Measurements from ENCODE around the gene NPTX1.

The NPTX1 gene

DNA sequence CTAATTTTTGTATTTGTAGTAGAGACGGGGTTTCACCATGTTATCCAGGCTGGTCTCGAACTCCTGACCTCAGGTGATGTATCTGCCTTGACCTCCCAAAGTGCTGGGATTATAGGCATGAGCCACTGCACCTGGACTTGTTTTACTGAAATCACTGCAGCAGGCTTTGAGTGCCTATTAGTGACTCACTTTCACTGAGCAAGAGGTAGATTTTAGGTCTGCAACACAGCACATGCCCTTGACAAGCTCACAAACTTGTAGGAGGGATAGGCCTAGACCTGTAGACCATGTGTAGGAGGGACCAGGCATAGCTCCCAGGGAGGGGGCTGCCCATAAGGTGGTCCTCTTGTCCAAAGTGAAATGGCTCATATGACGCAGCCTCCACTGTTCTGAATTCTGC, 41.2 kb upstream of the NPTX1 start:
- no peak overlapping the region for H3K9ac ChIP-seq (ENCODE audit: insufficient read length, low read depth)
- no peak for TF ChIP-seq YY1 (IDR thresholded peaks at IDR 0.05; ENCODE audit: insufficient read depth, insufficient read length)
- no peak for TF ChIP-seq SUZ12 (IDR thresholded peaks at IDR 0.05; ENCODE audit: extremely low read depth, insufficient read depth, insufficient read length)
- TF ChIP-seq ZNF274 (IDR thresholded peaks at IDR 0.05; ENCODE audit: low read depth, low read length), result no peak
- no peak overlapping the region for H3K4me3 ChIP-seq (ENCODE audit: insufficient read length, low read depth)
- H3K9me3 ChIP-seq (ENCODE audit: insufficient read depth, low read length), result no peaks in the 10 kb centered on the region
- no peaks in the 10 kb centered on the region for H3K27me3 ChIP-seq (ENCODE audit: insufficient read depth, insufficient read length)
- DNase-seq (ENCODE audit: low read depth, low spot score), result no peak
- no peaks in the 10 kb centered on the region for H3K36me3 ChIP-seq (ENCODE audit: insufficient read depth, insufficient read length, low read length)
- peaks cover 4% of the 10 kb centered on the region for H3K4me1 ChIP-seq (ENCODE audit: insufficient read depth, insufficient read length)

DNA sequence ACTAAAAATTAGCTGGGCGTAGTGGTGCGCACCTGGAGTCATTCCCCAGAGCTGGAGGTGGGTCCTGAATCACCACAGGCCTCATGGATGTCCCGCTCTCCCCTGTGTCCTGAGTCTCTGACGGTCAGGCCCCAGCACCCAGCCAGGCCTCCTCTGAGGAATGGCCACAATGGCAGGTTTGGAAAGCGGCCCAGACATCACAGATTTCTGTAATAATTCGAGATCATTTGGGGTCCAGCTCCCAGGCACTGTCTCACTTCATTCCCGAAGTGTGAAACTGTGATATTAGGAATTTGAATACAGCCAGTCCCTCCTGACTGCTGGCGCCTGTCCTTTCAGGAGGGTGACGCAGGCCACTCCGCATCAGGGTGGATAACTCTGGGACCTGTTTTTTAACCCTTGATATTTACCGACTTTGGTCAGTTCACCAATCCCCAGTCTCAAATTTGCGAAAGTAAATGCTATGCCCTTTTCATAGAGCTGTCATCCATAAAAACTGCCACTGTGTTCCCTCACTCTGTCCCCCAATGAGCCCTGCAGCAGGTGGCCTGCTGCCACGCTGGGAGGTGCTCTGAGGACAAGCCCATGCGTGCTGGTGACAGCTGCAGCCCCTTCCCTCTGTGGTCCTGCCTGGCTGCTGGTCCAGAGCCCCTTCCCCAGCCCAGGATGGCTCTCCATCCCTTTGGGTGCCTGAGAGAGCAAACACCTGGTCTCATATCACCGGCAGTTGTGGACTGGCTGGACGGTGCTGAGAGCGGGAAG, 39.9 kb upstream of the NPTX1 start:
- H3K9ac ChIP-seq (ENCODE audit: insufficient read length, low read depth), result no peak overlapping the region
- DNase-seq (ENCODE audit: low read depth, low spot score), result no peak
- H3K36me3 ChIP-seq (ENCODE audit: insufficient read depth, insufficient read length, low read length), result no peaks in the 10 kb centered on the region
- H3K27me3 ChIP-seq (ENCODE audit: insufficient read depth, insufficient read length), result no peaks in the 10 kb centered on the region
- no peaks in the 10 kb centered on the region for H3K9me3 ChIP-seq (ENCODE audit: insufficient read depth, low read length)
- H3K4me3 ChIP-seq (ENCODE audit: insufficient read length, low read depth), result no peak overlapping the region
- H3K4me1 ChIP-seq (ENCODE audit: insufficient read depth, insufficient read length), result peaks cover 4% of the 10 kb centered on the region
- TF ChIP-seq ZNF274 (IDR thresholded peaks at IDR 0.05; ENCODE audit: low read depth, low read length) (no peak), YY1 (IDR thresholded peaks at IDR 0.05; ENCODE audit: insufficient read depth, insufficient read length) (no peak), SUZ12 (IDR thresholded peaks at IDR 0.05; ENCODE audit: extremely low read depth, insufficient read depth, insufficient read length) (no peak)

DNA sequence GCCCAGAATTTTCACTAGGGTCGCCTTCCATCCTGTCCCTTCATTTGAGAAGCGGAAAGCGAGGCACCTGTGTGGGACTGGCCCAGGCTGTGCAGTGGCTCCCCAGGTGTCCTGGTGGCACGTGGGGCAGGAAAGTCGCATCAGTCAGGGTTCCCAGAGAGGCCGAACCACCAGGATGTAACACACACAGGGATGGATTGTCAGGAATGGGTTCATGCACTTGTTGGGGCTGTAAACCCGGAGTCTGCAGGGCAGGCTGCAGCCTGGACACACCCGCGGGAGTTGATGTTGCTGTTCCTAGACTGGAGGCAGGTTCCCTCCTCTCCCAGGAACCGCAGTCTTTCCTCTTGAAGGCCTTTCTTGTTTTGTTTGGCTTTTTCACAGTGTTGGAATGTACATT, 37.5 kb upstream of the NPTX1 start:
- DNase-seq (ENCODE audit: low read depth, low spot score), result no peak
- H3K4me1 ChIP-seq (ENCODE audit: insufficient read depth, insufficient read length), result peaks cover 4% of the 10 kb centered on the region

DNA sequence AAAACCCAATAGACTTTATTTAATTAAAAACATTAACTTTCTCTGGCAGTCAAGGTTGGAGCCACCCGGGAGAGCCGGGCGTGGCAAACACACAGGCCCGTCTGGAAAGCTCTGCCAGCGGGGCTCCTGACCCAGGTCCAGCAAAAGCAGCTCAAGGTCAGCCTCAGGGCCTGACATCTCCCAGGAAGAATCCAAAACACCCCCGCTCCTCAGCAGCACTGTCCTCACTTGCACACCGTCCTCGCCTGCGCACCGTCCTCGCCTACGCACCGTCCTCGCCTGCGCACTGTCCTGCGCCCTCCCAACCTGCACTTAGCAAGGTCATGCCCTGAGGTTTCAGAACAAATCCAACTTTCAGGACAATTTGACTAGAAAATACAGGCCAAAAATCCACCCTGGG, 36.8 kb upstream of the NPTX1 start:
- H3K4me1 ChIP-seq (ENCODE audit: insufficient read depth, insufficient read length), result peaks cover 4% of the 10 kb centered on the region
- no peak for DNase-seq (ENCODE audit: low read depth, low spot score)
- no peak overlapping the region for H3K9ac ChIP-seq (ENCODE audit: insufficient read length, low read depth)
- H3K9me3 ChIP-seq (ENCODE audit: insufficient read depth, low read length), result no peaks in the 10 kb centered on the region
- H3K36me3 ChIP-seq (ENCODE audit: insufficient read depth, insufficient read length, low read length), result no peaks in the 10 kb centered on the region
- H3K27me3 ChIP-seq (ENCODE audit: insufficient read depth, insufficient read length), result peaks cover 13% of the 10 kb centered on the region
- H3K4me3 ChIP-seq (ENCODE audit: insufficient read length, low read depth), result no peak overlapping the region
- TF ChIP-seq SUZ12 (IDR thresholded peaks at IDR 0.05; ENCODE audit: extremely low read depth, insufficient read depth, insufficient read length), result no peak
- TF ChIP-seq ZNF274 (IDR thresholded peaks at IDR 0.05; ENCODE audit: low read depth, low read length), result no peak
- no peak for TF ChIP-seq YY1 (IDR thresholded peaks at IDR 0.05; ENCODE audit: insufficient read depth, insufficient read length)

More for the DNA sequence above, 37.5 kb upstream of the NPTX1 start:
- no peak overlapping the region for H3K9ac ChIP-seq (ENCODE audit: insufficient read length, low read depth)
- H3K4me3 ChIP-seq (ENCODE audit: insufficient read length, low read depth), result no peak overlapping the region
- no peaks in the 10 kb centered on the region for H3K36me3 ChIP-seq (ENCODE audit: insufficient read depth, insufficient read length, low read length)
- no peaks in the 10 kb centered on the region for H3K9me3 ChIP-seq (ENCODE audit: insufficient read depth, low read length)
- TF ChIP-seq YY1 (IDR thresholded peaks at IDR 0.05; ENCODE audit: insufficient read depth, insufficient read length), result no peak
- TF ChIP-seq SUZ12 (IDR thresholded peaks at IDR 0.05; ENCODE audit: extremely low read depth, insufficient read depth, insufficient read length), result no peak
- TF ChIP-seq ZNF274 (IDR thresholded peaks at IDR 0.05; ENCODE audit: low read depth, low read length), result no peak
- peaks cover 13% of the 10 kb centered on the region for H3K27me3 ChIP-seq (ENCODE audit: insufficient read depth, insufficient read length)

DNA sequence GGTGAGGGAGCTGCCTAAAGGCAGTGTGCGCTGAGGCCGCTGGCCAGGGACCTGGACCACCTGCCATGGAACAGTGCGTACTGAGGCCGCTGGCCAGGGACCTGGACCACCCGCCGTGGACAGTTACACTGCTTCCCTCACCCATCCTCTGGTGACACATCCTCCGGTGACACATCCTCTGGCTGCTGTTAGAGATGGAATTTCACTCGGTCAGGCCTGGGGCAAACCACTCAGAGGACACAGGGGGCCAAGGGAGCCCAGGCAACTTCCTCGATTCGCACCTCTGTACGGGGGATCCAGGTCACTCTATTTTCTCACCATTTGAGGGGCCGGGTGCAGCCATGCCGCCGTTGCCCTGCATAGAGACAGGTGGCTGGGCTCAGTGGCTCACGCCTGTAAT, 35.8 kb upstream of the NPTX1 start:
- Histone ChIP-seq H3K9ac (ENCODE audit: insufficient read length, low read depth) (no peak overlapping the region), H3K36me3 (ENCODE audit: insufficient read depth, insufficient read length, low read length) (no peaks in the 10 kb centered on the region), H3K4me3 (ENCODE audit: insufficient read length, low read depth) (no peak overlapping the region), H3K9me3 (ENCODE audit: insufficient read depth, low read length) (no peaks in the 10 kb centered on the region), H3K4me1 (ENCODE audit: insufficient read depth, insufficient read length) (peaks cover 4% of the 10 kb centered on the region), H3K27me3 (ENCODE audit: insufficient read depth, insufficient read length) (peaks cover 13% of the 10 kb centered on the region)
- no peak for DNase-seq (ENCODE audit: low read depth, low spot score)
- no peak for TF ChIP-seq ZNF274 (IDR thresholded peaks at IDR 0.05; ENCODE audit: low read depth, low read length)
- TF ChIP-seq SUZ12 (IDR thresholded peaks at IDR 0.05; ENCODE audit: extremely low read depth, insufficient read depth, insufficient read length), result no peak
- no peak for TF ChIP-seq YY1 (IDR thresholded peaks at IDR 0.05; ENCODE audit: insufficient read depth, insufficient read length)

DNA sequence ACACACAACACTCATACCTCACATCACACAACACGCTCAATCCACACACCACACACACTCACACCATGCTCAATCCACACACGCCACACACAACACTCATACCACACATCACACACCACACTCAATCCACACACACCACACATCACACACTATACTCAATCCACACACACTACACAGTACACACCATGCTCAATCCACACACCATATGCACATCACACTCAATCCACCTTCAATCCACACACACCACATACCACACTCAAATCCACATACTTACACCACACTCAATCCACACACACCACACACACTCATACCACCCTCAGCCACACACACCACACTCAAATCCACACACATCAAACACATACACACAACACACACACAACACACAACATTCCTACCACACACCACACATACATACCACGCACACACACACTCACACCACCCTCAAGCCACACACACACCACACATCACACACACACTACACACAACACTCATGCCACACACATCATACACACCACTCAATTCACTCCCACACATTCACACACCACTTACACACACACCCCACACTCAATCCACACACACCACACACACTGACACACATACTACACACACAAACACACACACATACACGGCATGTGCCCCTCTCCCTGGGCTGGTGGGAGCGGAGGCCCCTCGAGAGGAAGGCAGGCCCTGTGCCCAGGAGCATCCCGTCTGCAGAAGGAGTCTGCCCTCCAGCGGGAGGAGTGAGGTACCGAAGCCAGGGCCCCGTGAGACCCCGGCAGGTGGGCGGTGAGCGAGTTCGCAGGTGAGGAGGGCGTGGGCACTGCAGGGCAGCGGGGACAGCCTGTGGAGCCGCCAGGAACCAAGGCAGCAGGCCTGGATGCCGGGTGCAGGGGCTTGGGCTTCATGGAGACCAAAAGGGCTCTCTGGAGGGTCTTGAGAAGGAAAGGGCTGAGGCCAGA, 35.1 kb upstream of the NPTX1 start:
- no peak overlapping the region for H3K9ac ChIP-seq (ENCODE audit: insufficient read length, low read depth)
- peaks cover 4% of the 10 kb centered on the region for H3K4me1 ChIP-seq (ENCODE audit: insufficient read depth, insufficient read length)
- H3K36me3 ChIP-seq (ENCODE audit: insufficient read depth, insufficient read length, low read length), result no peaks in the 10 kb centered on the region
- no peak for DNase-seq (ENCODE audit: low read depth, low spot score)
- no peaks in the 10 kb centered on the region for H3K9me3 ChIP-seq (ENCODE audit: insufficient read depth, low read length)
- H3K4me3 ChIP-seq (ENCODE audit: insufficient read length, low read depth), result no peak overlapping the region
- no peak for TF ChIP-seq YY1 (IDR thresholded peaks at IDR 0.05; ENCODE audit: insufficient read depth, insufficient read length)
- no peak for TF ChIP-seq SUZ12 (IDR thresholded peaks at IDR 0.05; ENCODE audit: extremely low read depth, insufficient read depth, insufficient read length)
- no peak for TF ChIP-seq ZNF274 (IDR thresholded peaks at IDR 0.05; ENCODE audit: low read depth, low read length)
- peaks cover 13% of the 10 kb centered on the region for H3K27me3 ChIP-seq (ENCODE audit: insufficient read depth, insufficient read length)

DNA sequence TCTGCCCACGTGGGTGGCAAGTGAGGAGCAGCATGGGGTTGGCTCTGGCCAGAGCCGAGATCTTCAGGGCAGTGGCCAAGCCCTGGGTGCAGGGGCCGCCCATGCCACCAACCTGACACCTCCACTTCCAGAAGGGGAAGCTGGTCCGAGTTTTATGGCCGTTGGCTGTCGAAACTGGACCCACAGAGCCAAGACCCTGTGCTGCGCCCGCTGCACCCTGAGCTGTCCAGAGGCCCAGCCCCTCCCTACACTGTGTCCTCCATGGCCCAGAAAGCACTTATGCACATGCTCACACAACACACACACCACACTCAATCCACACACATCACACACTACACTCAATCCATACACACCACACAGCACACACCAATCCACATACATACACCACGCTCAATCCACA, 34.4 kb upstream of the NPTX1 start:
- H3K9ac ChIP-seq (ENCODE audit: insufficient read length, low read depth), result no peak overlapping the region
- H3K36me3 ChIP-seq (ENCODE audit: insufficient read depth, insufficient read length, low read length), result no peaks in the 10 kb centered on the region
- no peak overlapping the region for H3K4me3 ChIP-seq (ENCODE audit: insufficient read length, low read depth)
- peaks cover 13% of the 10 kb centered on the region for H3K27me3 ChIP-seq (ENCODE audit: insufficient read depth, insufficient read length)
- TF ChIP-seq ZNF274 (IDR thresholded peaks at IDR 0.05; ENCODE audit: low read depth, low read length) (no peak), SUZ12 (IDR thresholded peaks at IDR 0.05; ENCODE audit: extremely low read depth, insufficient read depth, insufficient read length) (no peak), YY1 (IDR thresholded peaks at IDR 0.05; ENCODE audit: insufficient read depth, insufficient read length) (no peak)
- H3K9me3 ChIP-seq (ENCODE audit: insufficient read depth, low read length), result no peaks in the 10 kb centered on the region
- H3K4me1 ChIP-seq (ENCODE audit: insufficient read depth, insufficient read length), result peaks cover 4% of the 10 kb centered on the region
- no peak for DNase-seq (ENCODE audit: low read depth, low spot score)

All from NT2/D1 (cell line).